Measurements from ENCODE around the gene SLC22A16.

Gene SLC22A16

GRCh38 chr6:110399219-110400071 is 77.0 kb downstream of the SLC22A16 start:
- TF ChIP-seq POU2F2 (IDR thresholded peaks at IDR 0.05; ENCODE audit: low read depth, low read length), result no peak
- TF ChIP-seq POLR2AphosphoS5 (IDR thresholded peaks at IDR 0.05; ENCODE audit: low read depth, low read length), result no peak
- TF ChIP-seq SPI1 (IDR thresholded peaks at IDR 0.05; ENCODE audit: low read depth, low read length), result no peak
- TF ChIP-seq PAX5 (IDR thresholded peaks at IDR 0.05; ENCODE audit: insufficient read depth, low read length, severe bottlenecking), result no peak
- TF ChIP-seq POLR2A (IDR thresholded peaks at IDR 0.05; ENCODE audit: low read depth, low read length), result no peak
- TF ChIP-seq TAF1 (IDR thresholded peaks at IDR 0.05; ENCODE audit: low read depth, low read length), result no peak
- DNase-seq (ENCODE audit: insufficient read length, low spot score), result no peak
- FAIRE-seq, result no peak

GRCh38 chr6:110398778-110399177 is 77.6 kb downstream of the SLC22A16 start:
- DNase-seq (ENCODE audit: insufficient read length, low spot score), result no peak
- FAIRE-seq, result no peak
- no peak for TF ChIP-seq SPI1 (IDR thresholded peaks at IDR 0.05; ENCODE audit: low read depth, low read length)
- TF ChIP-seq PAX5 (IDR thresholded peaks at IDR 0.05; ENCODE audit: insufficient read depth, low read length, severe bottlenecking), result no peak
- no peak for TF ChIP-seq POLR2AphosphoS5 (IDR thresholded peaks at IDR 0.05; ENCODE audit: low read depth, low read length)
- TF ChIP-seq POLR2A (IDR thresholded peaks at IDR 0.05; ENCODE audit: low read depth, low read length), result no peak
- no peak for TF ChIP-seq TAF1 (IDR thresholded peaks at IDR 0.05; ENCODE audit: low read depth, low read length)
- no peak for TF ChIP-seq POU2F2 (IDR thresholded peaks at IDR 0.05; ENCODE audit: low read depth, low read length)

GRCh38 chr6:110395221-110395620 is 81.2 kb downstream of the SLC22A16 start:
- FAIRE-seq, result no peak
- TF ChIP-seq POLR2AphosphoS5 (IDR thresholded peaks at IDR 0.05; ENCODE audit: low read depth, low read length), result no peak
- no peak for TF ChIP-seq POU2F2 (IDR thresholded peaks at IDR 0.05; ENCODE audit: low read depth, low read length)
- no peak for DNase-seq (ENCODE audit: insufficient read length, low spot score)

GRCh38 chr6:110394409-110394808 is 82.0 kb downstream of the SLC22A16 start:
- DNase-seq (ENCODE audit: insufficient read length, low spot score) (no peak), FAIRE-seq (no peak)
- TF ChIP-seq POU2F2 (IDR thresholded peaks at IDR 0.05; ENCODE audit: low read depth, low read length) (no peak), TAF1 (IDR thresholded peaks at IDR 0.05; ENCODE audit: low read depth, low read length) (no peak), POLR2A (IDR thresholded peaks at IDR 0.05; ENCODE audit: low read depth, low read length) (no peak), SPI1 (IDR thresholded peaks at IDR 0.05; ENCODE audit: low read depth, low read length) (no peak), POLR2AphosphoS5 (IDR thresholded peaks at IDR 0.05; ENCODE audit: low read depth, low read length) (no peak), PAX5 (IDR thresholded peaks at IDR 0.05; ENCODE audit: insufficient read depth, low read length, severe bottlenecking) (no peak)

GRCh38 chr6:110392727-110393126 is 83.7 kb downstream of the SLC22A16 start:
- no peak for TF ChIP-seq POU2F2 (IDR thresholded peaks at IDR 0.05; ENCODE audit: low read depth, low read length)
- no peak for TF ChIP-seq POLR2A (IDR thresholded peaks at IDR 0.05; ENCODE audit: low read depth, low read length)
- TF ChIP-seq TAF1 (IDR thresholded peaks at IDR 0.05; ENCODE audit: low read depth, low read length), result no peak
- no peak for TF ChIP-seq PAX5 (IDR thresholded peaks at IDR 0.05; ENCODE audit: insufficient read depth, low read length, severe bottlenecking)
- TF ChIP-seq POLR2AphosphoS5 (IDR thresholded peaks at IDR 0.05; ENCODE audit: low read depth, low read length), result no peak
- no peak for TF ChIP-seq SPI1 (IDR thresholded peaks at IDR 0.05; ENCODE audit: low read depth, low read length)
- DNase-seq (ENCODE audit: insufficient read length, low spot score), result no peak
- FAIRE-seq, result no peak

- TF ChIP-seq TAF1 (IDR thresholded peaks at IDR 0.05; ENCODE audit: low read depth, low read length), result no peak
- TF ChIP-seq SPI1 (IDR thresholded peaks at IDR 0.05; ENCODE audit: low read depth, low read length), result no peak
- no peak for TF ChIP-seq POLR2A (IDR thresholded peaks at IDR 0.05; ENCODE audit: low read depth, low read length)
- TF ChIP-seq POU2F2 (IDR thresholded peaks at IDR 0.05; ENCODE audit: low read depth, low read length), result no peak
- no peak for TF ChIP-seq PAX5 (IDR thresholded peaks at IDR 0.05; ENCODE audit: insufficient read depth, low read length, severe bottlenecking)
- no peak for TF ChIP-seq POLR2AphosphoS5 (IDR thresholded peaks at IDR 0.05; ENCODE audit: low read depth, low read length)
- DNase-seq (ENCODE audit: insufficient read length, low spot score) (no peak), FAIRE-seq (no peak)
Measured at GRCh38 chr6:110390404-110390803, 86.0 kb downstream of the SLC22A16 start.

GRCh38 chr6:110389689-110390382 is 86.6 kb downstream of the SLC22A16 start:
- no peak for DNase-seq (ENCODE audit: insufficient read length, low spot score)
- FAIRE-seq, result no peak
- TF ChIP-seq POLR2A (IDR thresholded peaks at IDR 0.05; ENCODE audit: low read depth, low read length) (no peak), TAF1 (IDR thresholded peaks at IDR 0.05; ENCODE audit: low read depth, low read length) (no peak)

- DNase-seq (ENCODE audit: insufficient read length, low spot score), result no peak
- FAIRE-seq, result no peak
- TF ChIP-seq PAX5 (IDR thresholded peaks at IDR 0.05; ENCODE audit: insufficient read depth, low read length, severe bottlenecking) (no peak), TAF1 (IDR thresholded peaks at IDR 0.05; ENCODE audit: low read depth, low read length) (no peak), SPI1 (IDR thresholded peaks at IDR 0.05; ENCODE audit: low read depth, low read length) (no peak), POLR2AphosphoS5 (IDR thresholded peaks at IDR 0.05; ENCODE audit: low read depth, low read length) (no peak), POLR2A (IDR thresholded peaks at IDR 0.05; ENCODE audit: low read depth, low read length) (no peak), POU2F2 (IDR thresholded peaks at IDR 0.05; ENCODE audit: low read depth, low read length) (no peak)
Measured at GRCh38 chr6:110387986-110388385, 88.4 kb downstream of the SLC22A16 start.

GRCh38 chr6:110385458-110385863 is 91.0 kb downstream of the SLC22A16 start:
- DNase-seq (ENCODE audit: insufficient read length, low spot score) (no peak), FAIRE-seq (no peak)
- TF ChIP-seq POU2F2 (IDR thresholded peaks at IDR 0.05; ENCODE audit: low read depth, low read length) (no peak), PAX5 (IDR thresholded peaks at IDR 0.05; ENCODE audit: insufficient read depth, low read length, severe bottlenecking) (no peak), POLR2A (IDR thresholded peaks at IDR 0.05; ENCODE audit: low read depth, low read length) (no peak), SPI1 (IDR thresholded peaks at IDR 0.05; ENCODE audit: low read depth, low read length) (no peak)

- FAIRE-seq (no peak), DNase-seq (ENCODE audit: insufficient read length, low spot score) (no peak)
- TF ChIP-seq PAX5 (IDR thresholded peaks at IDR 0.05; ENCODE audit: insufficient read depth, low read length, severe bottlenecking) (no peak), TAF1 (IDR thresholded peaks at IDR 0.05; ENCODE audit: low read depth, low read length) (no peak), POU2F2 (IDR thresholded peaks at IDR 0.05; ENCODE audit: low read depth, low read length) (no peak), POLR2AphosphoS5 (IDR thresholded peaks at IDR 0.05; ENCODE audit: low read depth, low read length) (no peak), POLR2A (IDR thresholded peaks at IDR 0.05; ENCODE audit: low read depth, low read length) (no peak), SPI1 (IDR thresholded peaks at IDR 0.05; ENCODE audit: low read depth, low read length) (no peak)
Measured at GRCh38 chr6:110378552-110378951, 97.9 kb downstream of the SLC22A16 start.

All from GM12891 (cell line).